22Rv1 (cell line): Measurements from ENCODE around the gene PSORS1C2.
"Not testable (repeated sequence)": the region's sequence is repeated elsewhere in the genome, so short reads cannot be mapped to it uniquely, and the experiment has no call there.

Experiments used
- H3K27ac ChIP-seq: fragments of 450-650 bp; 2 replicates; pipeline ENCODE4 v1.5.1; 2017
- ZFX ChIP-seq: fragments of 450-650 bp; IDR thresholded peaks from 2 replicates; pipeline ENCODE4 v1.6.1; 2017; ENCODE audit warnings: antibody characterized with exemption, borderline replicate concordance
- TF ChIP-seq, protein P1 (sequence below): fragments of 450-650 bp; IDR thresholded peaks from 2 replicates; pipeline ENCODE4 v1.5.1; 2017; ENCODE audit warnings: mild to moderate bottlenecking

The PSORS1C2 gene

DNA sequence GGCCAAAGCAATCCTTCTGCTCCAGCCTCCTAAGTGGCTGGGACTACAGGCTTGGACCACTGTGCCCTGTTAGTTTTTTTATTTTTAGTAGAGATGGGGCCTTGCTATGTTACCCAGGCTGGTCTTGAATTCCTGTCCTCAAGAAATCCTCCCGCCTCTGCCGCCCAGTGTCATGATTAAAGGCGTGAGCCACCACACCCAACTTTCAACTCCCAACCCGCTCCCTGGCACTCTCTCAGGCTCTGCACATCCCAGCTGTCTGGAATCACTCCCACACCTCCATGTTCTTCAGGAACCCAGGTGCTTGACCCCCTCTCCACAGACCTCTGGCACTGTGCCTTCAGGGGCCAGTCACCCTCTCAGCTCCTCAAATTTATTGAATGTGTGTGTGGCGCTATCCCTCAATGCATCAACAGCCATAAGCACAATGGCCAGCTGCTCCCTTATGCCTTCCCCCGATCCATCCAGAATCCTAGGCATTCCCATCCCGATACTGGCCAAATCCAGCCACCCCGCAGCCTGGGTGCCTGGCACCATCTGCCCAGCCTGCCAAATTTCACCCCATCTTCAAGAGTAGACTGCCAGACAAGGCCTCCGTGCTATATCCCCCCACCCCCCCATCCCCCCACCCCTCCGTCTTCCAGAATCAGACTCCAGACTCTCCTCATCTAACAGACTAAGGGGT lies 32.3 kb upstream of the PSORS1C2 start:
- TF ChIP-seq, protein P1, sequence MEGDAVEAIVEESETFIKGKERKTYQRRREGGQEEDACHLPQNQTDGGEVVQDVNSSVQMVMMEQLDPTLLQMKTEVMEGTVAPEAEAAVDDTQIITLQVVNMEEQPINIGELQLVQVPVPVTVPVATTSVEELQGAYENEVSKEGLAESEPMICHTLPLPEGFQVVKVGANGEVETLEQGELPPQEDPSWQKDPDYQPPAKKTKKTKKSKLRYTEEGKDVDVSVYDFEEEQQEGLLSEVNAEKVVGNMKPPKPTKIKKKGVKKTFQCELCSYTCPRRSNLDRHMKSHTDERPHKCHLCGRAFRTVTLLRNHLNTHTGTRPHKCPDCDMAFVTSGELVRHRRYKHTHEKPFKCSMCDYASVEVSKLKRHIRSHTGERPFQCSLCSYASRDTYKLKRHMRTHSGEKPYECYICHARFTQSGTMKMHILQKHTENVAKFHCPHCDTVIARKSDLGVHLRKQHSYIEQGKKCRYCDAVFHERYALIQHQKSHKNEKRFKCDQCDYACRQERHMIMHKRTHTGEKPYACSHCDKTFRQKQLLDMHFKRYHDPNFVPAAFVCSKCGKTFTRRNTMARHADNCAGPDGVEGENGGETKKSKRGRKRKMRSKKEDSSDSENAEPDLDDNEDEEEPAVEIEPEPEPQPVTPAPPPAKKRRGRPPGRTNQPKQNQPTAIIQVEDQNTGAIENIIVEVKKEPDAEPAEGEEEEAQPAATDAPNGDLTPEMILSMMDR = no peak
- TF ChIP-seq ZFX = no peak
- H3K27ac ChIP-seq = no peak overlapping the region

DNA sequence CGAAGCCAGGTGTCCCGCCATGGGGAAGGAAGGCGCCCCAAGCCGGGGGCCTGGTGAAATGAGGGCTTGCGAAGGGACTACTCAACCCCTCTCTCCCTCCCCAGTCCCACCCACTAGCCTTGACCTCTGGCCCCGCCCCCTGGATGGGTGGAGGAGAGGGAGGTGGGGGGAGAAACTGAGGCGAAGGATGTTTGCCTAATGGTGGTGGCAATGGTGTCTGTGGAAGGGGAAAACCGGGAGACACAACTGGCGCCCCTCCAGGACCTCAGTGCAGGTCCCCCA lies 31.7 kb upstream of the PSORS1C2 start, which contains the start of gene POU5F1:
TSS of gene POU5F1 (minus strand) at position 83 of the 282 bp plus-strand sequence. CDS start at position 21, 62 bp downstream.
- peak within 1 kb of the TSS; percentile 26; the same call in 1 of the 2 replicates for H3K27ac ChIP-seq
- TF ChIP-seq, protein P1 = no peak
- TF ChIP-seq ZFX = no peak

DNA sequence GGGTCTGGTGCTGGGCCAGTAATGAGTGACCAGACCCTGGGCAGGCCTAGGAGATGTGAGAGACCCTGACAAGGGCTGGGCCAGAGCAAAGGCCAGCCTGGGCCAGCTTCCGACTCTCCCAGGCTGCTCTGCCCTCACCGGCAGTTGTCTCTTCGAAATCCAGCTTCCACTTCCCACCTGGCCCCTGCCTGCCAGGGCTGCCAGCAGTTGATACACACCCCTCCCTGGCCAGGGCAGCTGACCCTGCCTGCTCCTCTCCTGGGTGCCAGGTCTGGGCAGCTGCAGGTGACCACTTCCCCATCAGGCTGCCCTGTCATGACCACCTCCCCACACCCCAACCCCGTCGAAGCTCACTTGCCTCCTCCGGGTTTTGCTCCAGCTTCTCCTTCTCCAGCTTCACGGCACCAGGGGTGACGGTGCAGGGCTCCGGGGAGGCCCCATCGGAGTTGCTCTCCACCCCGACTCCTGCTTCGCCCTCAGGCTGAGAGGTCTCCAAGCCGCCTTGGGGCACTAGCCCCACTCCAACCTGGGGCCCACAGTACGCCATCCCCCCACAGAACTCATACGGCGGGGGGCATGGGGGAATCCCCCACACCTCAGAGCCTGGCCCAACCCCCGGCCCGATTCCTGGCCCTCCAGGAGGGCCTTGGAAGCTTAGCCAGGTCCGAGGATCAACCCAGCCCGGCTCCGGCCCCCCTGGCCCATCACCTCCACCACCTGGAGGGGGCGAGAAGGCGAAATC lies 31.2 kb upstream of the PSORS1C2 start:
- not testable (repeated sequence) for H3K27ac ChIP-seq

DNA sequence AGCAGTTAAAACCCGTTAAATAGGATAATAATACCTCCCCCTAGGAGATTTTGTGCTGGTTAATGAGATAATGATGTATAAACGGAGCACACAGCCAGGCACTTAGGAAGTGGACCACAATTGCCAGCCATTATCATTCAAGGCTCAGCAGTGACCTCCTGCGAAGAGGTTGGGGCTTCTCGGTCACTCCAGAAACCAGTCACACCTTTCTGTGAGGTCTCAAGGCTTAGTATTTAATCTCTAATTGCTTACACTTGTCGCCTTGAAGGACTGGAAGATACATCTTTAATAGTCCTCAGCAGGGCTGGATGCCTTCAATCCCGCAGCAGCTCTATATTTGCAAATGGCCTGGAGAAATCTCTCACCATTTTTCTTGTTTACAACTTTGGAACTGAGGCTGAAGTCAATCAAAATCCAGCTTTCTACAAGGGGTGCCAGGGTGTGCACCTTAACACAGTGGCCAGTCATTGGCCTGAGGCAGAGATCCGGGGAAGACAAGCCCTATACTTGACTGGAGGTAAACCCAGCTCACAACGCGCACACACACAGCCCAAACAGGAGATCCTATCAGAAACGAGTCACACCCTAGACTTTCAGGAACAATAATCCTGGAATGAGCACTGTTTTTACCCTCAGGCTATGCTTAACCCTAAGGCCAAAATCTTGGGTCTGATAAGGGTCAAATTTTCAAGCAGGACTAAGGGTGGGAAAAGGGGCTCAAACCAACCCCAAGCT lies 30.4 kb upstream of the PSORS1C2 start:
- H3K27ac ChIP-seq = peak overlapping the region; percentile 26; the same call in 1 of the 2 replicates

DNA sequence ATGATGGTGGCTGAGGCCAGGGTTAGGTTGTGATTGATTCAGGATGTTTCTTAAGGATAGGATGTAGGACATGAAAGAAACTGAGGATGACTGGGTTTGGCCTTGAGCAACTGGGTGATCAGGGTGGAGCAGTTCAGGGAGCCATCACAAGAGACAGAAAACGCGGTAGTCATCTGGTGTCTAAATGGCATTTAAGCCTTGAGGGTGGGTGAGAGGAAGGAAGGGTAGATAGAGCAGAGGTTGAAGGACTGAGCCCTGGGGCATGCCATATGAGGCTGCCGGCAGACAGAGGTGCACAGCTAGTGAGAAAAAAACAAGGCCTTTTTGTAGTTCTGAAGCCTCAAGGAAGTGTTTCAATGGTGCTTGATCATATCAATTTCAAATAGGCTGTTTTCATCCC lies 29.7 kb upstream of the PSORS1C2 start:
- no peak overlapping the region for H3K27ac ChIP-seq
- TF ChIP-seq, protein P1 = no peak
- no peak for TF ChIP-seq ZFX

More for the DNA sequence above, 30.4 kb upstream of the PSORS1C2 start:
- TF ChIP-seq ZFX = no peak
- TF ChIP-seq, protein P1 = no peak

DNA sequence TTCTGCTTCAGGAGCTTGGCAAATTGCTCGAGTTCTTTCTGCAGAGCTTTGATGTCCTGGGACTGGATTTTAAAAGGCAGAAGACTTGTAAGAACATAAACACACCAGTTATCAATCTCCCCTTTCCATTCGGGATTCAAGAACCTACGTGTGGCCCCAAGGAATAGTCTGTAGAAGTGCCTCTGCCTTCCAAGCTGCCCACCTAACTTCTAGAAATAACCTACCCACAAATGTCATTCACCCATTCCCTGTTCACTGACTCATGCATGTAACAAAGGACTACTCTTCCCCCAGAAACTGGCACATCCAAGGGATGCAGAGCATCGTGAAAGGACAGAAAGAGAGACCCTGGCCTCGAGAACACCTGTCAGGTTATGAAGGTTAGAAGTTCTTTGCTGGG lies 27.1 kb upstream of the PSORS1C2 start:
- TF ChIP-seq, protein P1 = no peak
- TF ChIP-seq ZFX = no peak
- no peak overlapping the region for H3K27ac ChIP-seq

DNA sequence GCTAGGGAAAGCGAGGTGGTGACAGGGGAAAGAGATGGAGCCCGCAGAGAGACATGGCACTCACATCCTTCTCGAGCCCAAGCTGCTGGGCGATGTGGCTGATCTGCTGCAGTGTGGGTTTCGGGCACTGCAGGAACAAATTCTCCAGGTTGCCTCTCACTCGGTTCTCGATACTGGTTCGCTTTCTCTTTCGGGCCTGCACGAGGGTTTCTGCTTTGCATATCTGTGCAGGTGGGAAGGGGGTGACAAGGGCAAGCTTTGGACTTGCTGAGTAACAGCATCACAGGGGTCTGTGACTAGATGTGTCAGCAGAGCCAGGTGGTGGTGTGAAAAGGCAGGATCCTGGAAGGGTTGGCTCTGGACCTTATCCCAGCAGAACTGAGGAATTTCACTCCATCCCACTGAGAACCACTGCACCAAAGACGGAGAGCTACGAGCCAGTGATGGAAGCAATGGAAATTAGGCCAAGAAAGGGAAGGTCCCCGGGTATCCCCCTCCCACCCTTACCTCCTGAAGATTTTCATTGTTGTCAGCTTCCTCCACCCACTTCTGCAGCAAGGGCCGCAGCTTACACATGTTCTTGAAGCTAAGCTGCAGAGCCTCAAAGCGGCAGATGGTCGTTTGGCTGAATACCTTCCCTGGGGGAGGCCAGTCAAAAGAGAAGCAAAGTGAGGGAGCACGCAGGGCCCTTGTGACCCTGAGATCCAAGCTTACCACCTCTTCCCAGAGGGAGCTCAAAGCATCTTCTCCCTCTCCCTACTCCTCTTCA lies 26.4 kb upstream of the PSORS1C2 start:
- H3K27ac ChIP-seq = not testable (repeated sequence)

DNA sequence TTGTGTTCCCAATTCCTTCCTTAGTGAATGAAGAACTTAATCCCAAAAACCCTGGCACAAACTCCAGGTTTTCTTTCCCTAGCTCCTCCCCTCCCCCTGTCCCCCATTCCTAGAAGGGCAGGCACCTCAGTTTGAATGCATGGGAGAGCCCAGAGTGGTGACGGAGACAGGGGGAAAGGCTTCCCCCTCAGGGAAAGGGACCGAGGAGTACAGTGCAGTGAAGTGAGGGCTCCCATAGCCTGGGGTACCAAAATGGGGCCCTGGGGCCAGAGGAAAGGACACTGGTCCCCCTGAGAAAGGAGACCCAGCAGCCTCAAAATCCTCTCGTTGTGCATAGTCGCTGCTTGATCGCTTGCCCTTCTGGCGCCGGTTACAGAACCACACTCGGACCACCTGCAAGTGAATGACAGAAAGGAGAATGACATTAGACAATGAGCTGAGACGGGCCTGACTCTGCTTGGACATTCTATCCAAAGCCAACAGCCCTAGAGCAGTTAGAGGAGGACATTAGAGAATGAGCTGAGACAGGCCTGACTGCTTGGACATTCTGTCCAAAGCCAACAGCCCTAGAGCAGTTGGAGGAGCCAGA lies 25.7 kb upstream of the PSORS1C2 start:
- not testable (repeated sequence) for H3K27ac ChIP-seq
